ENCODE results near the gene TAX1BP3. TPM values are rescaled to one million over a fixed set of nuclear protein-coding genes. Genes with fewer than 3 reads are reported as not detected.

The TAX1BP3 gene
- total RNA-seq, 1 experiment from 2014 or later = 293 TPM

GRCh38 chr17:3660311-3660891 lies 8.0 kb downstream of the TAX1BP3 start:
- peaks cover 75% of the 10 kb centered on the region for H3K36me3 ChIP-seq
- DNase-seq (ENCODE audit: low read depth in 1 of 2, low spot score in 2 of 2) = no peak
- peaks cover 31% of the 10 kb centered on the region for H3K4me1 ChIP-seq (replicated peaks)
- no peak overlapping the region for H3K4me3 ChIP-seq
- 0 out of 2 replicates have a peak overlapping the region, but pooled peaks have one; percentile 3 for H3K27ac ChIP-seq
- H3K9me3 ChIP-seq (replicated peaks) = no peaks in the 10 kb centered on the region
- H3K27me3 ChIP-seq (replicated peaks) = no peaks in the 10 kb centered on the region

- Histone ChIP-seq H3K4me3 (no peak overlapping the region), H3K36me3 (peaks cover 69% of the 10 kb centered on the region), H3K27me3 (replicated peaks) (no peaks in the 10 kb centered on the region), H3K4me1 (replicated peaks) (peaks cover 31% of the 10 kb centered on the region), H3K9me3 (replicated peaks) (no peaks in the 10 kb centered on the region), H3K27ac (peak overlapping the region; percentile 38)
- peak; percentile 85 to 90 for DNase-seq (ENCODE audit: low read depth in 1 of 2, low spot score in 2 of 2)
Observed at GRCh38 chr17:3659541-3660111, 8.8 kb downstream of the TAX1BP3 start.

- Histone ChIP-seq H3K4me3 (no peak overlapping the region), H3K27ac (peak overlapping the region; percentile 38), H3K9me3 (replicated peaks) (no peaks in the 10 kb centered on the region), H3K4me1 (replicated peaks) (peaks cover 31% of the 10 kb centered on the region), H3K27me3 (replicated peaks) (no peaks in the 10 kb centered on the region), H3K36me3 (peaks cover 62% of the 10 kb centered on the region)
- DNase-seq (ENCODE audit: low read depth in 1 of 2, low spot score in 2 of 2) = no peak
Observed at GRCh38 chr17:3658784-3659449, 9.5 kb downstream of the TAX1BP3 start.

- no peak for DNase-seq (ENCODE audit: low read depth in 1 of 2, low spot score in 2 of 2)
- H3K36me3 ChIP-seq = peaks cover 54% of the 10 kb centered on the region
- H3K27me3 ChIP-seq (replicated peaks) = no peaks in the 10 kb centered on the region
- no peak overlapping the region for H3K27ac ChIP-seq
- peaks cover 31% of the 10 kb centered on the region for H3K4me1 ChIP-seq (replicated peaks)
- no peaks in the 10 kb centered on the region for H3K9me3 ChIP-seq (replicated peaks)
- H3K4me3 ChIP-seq = no peak overlapping the region
Observed at GRCh38 chr17:3657874-3658783, 10.2 kb downstream of the TAX1BP3 start.

GRCh38 chr17:3657588-3657869 lies 10.8 kb downstream of the TAX1BP3 start:
- H3K9me3 ChIP-seq (replicated peaks) = no peaks in the 10 kb centered on the region
- no peak overlapping the region for H3K27ac ChIP-seq
- no peak overlapping the region for H3K4me3 ChIP-seq
- no peak for DNase-seq (ENCODE audit: low read depth in 1 of 2, low spot score in 2 of 2)
- H3K4me1 ChIP-seq (replicated peaks) = peaks cover 31% of the 10 kb centered on the region
- no peaks in the 10 kb centered on the region for H3K27me3 ChIP-seq (replicated peaks)
- H3K36me3 ChIP-seq = peaks cover 50% of the 10 kb centered on the region

- Histone ChIP-seq H3K27me3 (replicated peaks) (no peaks in the 10 kb centered on the region), H3K4me1 (replicated peaks) (peaks cover 31% of the 10 kb centered on the region), H3K9me3 (replicated peaks) (no peaks in the 10 kb centered on the region), H3K27ac (no peak overlapping the region), H3K36me3 (peaks cover 45% of the 10 kb centered on the region), H3K4me3 (no peak overlapping the region)
- no peak for DNase-seq (ENCODE audit: low read depth in 1 of 2, low spot score in 2 of 2)
Observed at GRCh38 chr17:3656755-3657587, 11.4 kb downstream of the TAX1BP3 start.

GRCh38 chr17:3656353-3656752 lies 12.0 kb downstream of the TAX1BP3 start:
- Histone ChIP-seq H3K9me3 (replicated peaks) (no peaks in the 10 kb centered on the region), H3K27ac (no peak overlapping the region), H3K27me3 (replicated peaks) (no peaks in the 10 kb centered on the region), H3K4me3 (no peak overlapping the region), H3K36me3 (peaks cover 39% of the 10 kb centered on the region), H3K4me1 (replicated peaks) (peaks cover 31% of the 10 kb centered on the region)
- no peak for DNase-seq (ENCODE audit: low read depth in 1 of 2, low spot score in 2 of 2)

GRCh38 chr17:3655766-3656165 lies 12.6 kb downstream of the TAX1BP3 start:
- no peaks in the 10 kb centered on the region for H3K9me3 ChIP-seq (replicated peaks)
- no peaks in the 10 kb centered on the region for H3K27me3 ChIP-seq (replicated peaks)
- DNase-seq (ENCODE audit: low read depth in 1 of 2, low spot score in 2 of 2) = no peak
- H3K36me3 ChIP-seq = peaks cover 33% of the 10 kb centered on the region
- H3K4me3 ChIP-seq = no peak overlapping the region
- H3K4me1 ChIP-seq (replicated peaks) = peaks cover 30% of the 10 kb centered on the region
- no peak overlapping the region for H3K27ac ChIP-seq

- Histone ChIP-seq H3K4me3 (no peak overlapping the region), H3K9me3 (replicated peaks) (no peaks in the 10 kb centered on the region), H3K27ac (no peak overlapping the region), H3K27me3 (replicated peaks) (no peaks in the 10 kb centered on the region), H3K36me3 (peaks cover 33% of the 10 kb centered on the region), H3K4me1 (replicated peaks) (no peaks in the 10 kb centered on the region)
- peak in 1 of 2 experiments; percentile 64 for DNase-seq (ENCODE audit: low read depth in 1 of 2, low spot score in 2 of 2)
Observed at GRCh38 chr17:3647769-3648555, 20.4 kb downstream of the TAX1BP3 start.

GRCh38 chr17:3647251-3647650 lies 21.1 kb downstream of the TAX1BP3 start:
- Histone ChIP-seq H3K27me3 (replicated peaks) (no peaks in the 10 kb centered on the region), H3K9me3 (replicated peaks) (no peaks in the 10 kb centered on the region), H3K27ac (no peak overlapping the region), H3K36me3 (peaks cover 33% of the 10 kb centered on the region), H3K4me3 (no peak overlapping the region), H3K4me1 (replicated peaks) (no peaks in the 10 kb centered on the region)
- DNase-seq (ENCODE audit: low read depth in 1 of 2, low spot score in 2 of 2) = no peak

- Histone ChIP-seq H3K36me3 (peaks cover 33% of the 10 kb centered on the region), H3K4me1 (replicated peaks) (no peaks in the 10 kb centered on the region), H3K4me3 (no peak overlapping the region), H3K9me3 (replicated peaks) (no peaks in the 10 kb centered on the region), H3K27me3 (replicated peaks) (no peaks in the 10 kb centered on the region), H3K27ac (no peak overlapping the region)
- DNase-seq (ENCODE audit: low read depth in 1 of 2, low spot score in 2 of 2) = no peak
Observed at GRCh38 chr17:3645310-3645709, 23.1 kb downstream of the TAX1BP3 start.

- no peak for DNase-seq (ENCODE audit: low read depth in 1 of 2, low spot score in 2 of 2)
- H3K36me3 ChIP-seq = peaks cover 25% of the 10 kb centered on the region
- H3K27ac ChIP-seq = no peak overlapping the region
- H3K9me3 ChIP-seq (replicated peaks) = no peaks in the 10 kb centered on the region
- H3K27me3 ChIP-seq (replicated peaks) = no peaks in the 10 kb centered on the region
- no peak overlapping the region for H3K4me3 ChIP-seq
- H3K4me1 ChIP-seq (replicated peaks) = no peaks in the 10 kb centered on the region
Observed at GRCh38 chr17:3643889-3644349, 24.5 kb downstream of the TAX1BP3 start.
